HepG2 (cell line): ENCODE data around the gene ALDH2. TPM values are rescaled to one million over a fixed set of nuclear protein-coding genes. Genes with fewer than 3 reads are reported as not detected.
A peak's percentile ranks its signal among the peaks of the same experiment; 100 is the strongest.

Experiments used
- FOSL2 ChIP-seq: sonication (generic); formaldehyde crosslinking; IDR thresholded peaks from 2 replicates; pipeline ENCODE4 v1.4.0; 2020; ENCODE audit warnings: missing genetic modification reagents
- HCFC1 ChIP-seq: fragments of 150-350 bp; IDR thresholded peaks from 2 replicates; pipeline ENCODE4 v1.6.1; 2014; ENCODE audit warnings: low read depth, low read length
- HOXA7 ChIP-seq: sonication (generic); formaldehyde crosslinking; IDR thresholded peaks from 2 replicates; pipeline ENCODE4 v1.8.1; 2022; ENCODE audit warnings: mild to moderate bottlenecking, missing genetic modification reagents, moderate library complexity
- MNT ChIP-seq: fragments of 450-650 bp; IDR thresholded peaks from 2 replicates; pipeline ENCODE4 v1.6.1; 2016
- MZF1 ChIP-seq: sonication (generic); formaldehyde crosslinking; IDR thresholded peaks from 2 replicates; pipeline ENCODE4 v1.8.1; 2023; ENCODE audit warnings: mild to moderate bottlenecking, missing genetic modification reagents, borderline replicate concordance
- PAXIP1 ChIP-seq: sonication (generic); formaldehyde crosslinking; conservative IDR thresholded peaks from 2 replicates; pipeline ENCODE4 v1.4.0; 2020; ENCODE audit warnings: mild to moderate bottlenecking, missing genetic modification reagents, moderate library complexity
- SNAPC4 ChIP-seq: sonication (generic); formaldehyde crosslinking; IDR thresholded peaks from 2 replicates; pipeline ENCODE4 v1.4.0; 2020; ENCODE audit warnings: mild to moderate bottlenecking, missing genetic modification reagents
- USF2 ChIP-seq, 2 experiments: sonication (generic) in 1 of 2; formaldehyde crosslinking in 1 of 2; IDR thresholded peaks; 2 replicates each; pipeline versions ENCODE4 v1.5.1 to v1.6.1; 2011 to 2020; ENCODE audit warnings: borderline replicate concordance in 1 of 2, low read depth in 1 of 2, low read length in 1 of 2, mild to moderate bottlenecking in 1 of 2, missing genetic modification reagents in 1 of 2, moderate library complexity in 1 of 2
- ZNF264 ChIP-seq: sonication (generic); formaldehyde crosslinking; IDR thresholded peaks from 2 replicates; pipeline ENCODE4 v1.4.0; 2020; ENCODE audit warnings: missing genetic modification reagents
- ZNF564 ChIP-seq: sonication (generic); formaldehyde crosslinking; IDR thresholded peaks from 2 replicates; pipeline ENCODE4 v1.8.1; 2023; ENCODE audit warnings: mild to moderate bottlenecking, missing genetic modification reagents
- ZNF878 ChIP-seq: sonication (generic); formaldehyde crosslinking; IDR thresholded peaks from 2 replicates; pipeline ENCODE4 v1.8.1; 2023; ENCODE audit warnings: mild to moderate bottlenecking, missing genetic modification reagents, moderate library complexity
- ZXDC ChIP-seq: sonication (generic); formaldehyde crosslinking; IDR thresholded peaks from 2 replicates; pipeline ENCODE4 v1.5.0; 2020; ENCODE audit warnings: mild to moderate bottlenecking, missing genetic modification reagents
- polyA plus RNA-seq, 8 experiments: library from polyadenylated mRNA; depleted of rRNA in 3 of 8; stranded (reverse) in 7 of 8; unstranded in 1 of 8; fragments of >200 nt; fragmentation: Illumina TruSeq in 4 of 8; extraction: Trizol in 4 of 8; gene quantifications; 2 replicates each; pipeline versions ENCODE4 v1.2.1 to v1.2.3, GENCODE V29; 2011 to 2016; ENCODE audit warnings: low read depth in 4 of 8, missing spikeins in 1 of 8, mixed read lengths in 1 of 8; ENCODE audit not compliant: insufficient read depth in 1 of 8
- total RNA-seq, 5 experiments: library from RNA; depleted of rRNA; stranded (reverse); fragments of >200 nt; fragmentation: Illumina TruSeq; extraction: Trizol; gene quantifications; 2 replicates each; pipeline ENCODE4 v1.2.3, GENCODE V29; 2016; ENCODE audit warnings: low read depth in 1 of 5

The ALDH2 gene
- total and polyA plus RNA-seq, 2 of the 13 experiments (the other 11 are each of a cell fraction or from before 2014, with no cell fraction given) = 78.8 to 103 TPM

GRCh38 chr12:111766608-111767361 is at the start of gene ALDH2 (continued):
- TF ChIP-seq USF2 (IDR thresholded peaks at IDR 0.05; ENCODE audit: low read depth, low read length) (no peak), USF2 (CRISPR knock-in tag; IDR thresholded peaks at IDR 0.05; ENCODE audit: borderline replicate concordance) (no peak), SNAPC4 (CRISPR knock-in tag) (no peak), ZNF564 (CRISPR knock-in tag) (peak; percentile 76; the same call in 1 of the 2 replicates), ZNF264 (CRISPR knock-in tag) (no peak), FOSL2 (CRISPR knock-in tag) (no peak; the same call in 1 of the 2 replicates), MNT (no peak), PAXIP1 (CRISPR knock-in tag) (peak; percentile 37; the same call in 1 of the 2 replicates), MZF1 (no peak), ZNF878 (CRISPR knock-in tag) (0 out of 2 replicates have a peak, but pooled peaks have one; percentile 70), ZXDC (CRISPR knock-in tag) (no peak), HOXA7 (CRISPR knock-in tag) (no peak), HCFC1 (no peak)
